ENCODE results near the gene RAP1A.

DNA sequence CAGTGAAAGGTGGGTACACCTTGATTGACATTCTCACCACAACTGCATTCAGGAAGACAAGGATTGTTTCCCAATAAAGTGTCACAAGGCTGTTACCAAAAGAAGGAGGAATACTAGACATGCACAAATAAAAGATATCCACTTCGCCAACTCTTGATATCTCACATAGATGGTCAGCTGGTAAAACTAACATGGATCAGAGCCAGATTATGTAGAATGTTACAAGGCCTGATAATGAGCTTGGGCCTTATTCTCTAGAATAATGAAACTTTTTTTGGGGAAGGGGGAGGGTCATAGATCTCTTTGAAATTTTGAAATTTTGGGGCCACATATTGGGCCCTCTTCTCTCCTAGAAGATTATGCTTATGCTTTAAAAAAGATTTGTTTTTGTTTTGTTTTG lies 24.9 kb downstream of the RAP1A start:
- TF ChIP-seq, protein P1, sequence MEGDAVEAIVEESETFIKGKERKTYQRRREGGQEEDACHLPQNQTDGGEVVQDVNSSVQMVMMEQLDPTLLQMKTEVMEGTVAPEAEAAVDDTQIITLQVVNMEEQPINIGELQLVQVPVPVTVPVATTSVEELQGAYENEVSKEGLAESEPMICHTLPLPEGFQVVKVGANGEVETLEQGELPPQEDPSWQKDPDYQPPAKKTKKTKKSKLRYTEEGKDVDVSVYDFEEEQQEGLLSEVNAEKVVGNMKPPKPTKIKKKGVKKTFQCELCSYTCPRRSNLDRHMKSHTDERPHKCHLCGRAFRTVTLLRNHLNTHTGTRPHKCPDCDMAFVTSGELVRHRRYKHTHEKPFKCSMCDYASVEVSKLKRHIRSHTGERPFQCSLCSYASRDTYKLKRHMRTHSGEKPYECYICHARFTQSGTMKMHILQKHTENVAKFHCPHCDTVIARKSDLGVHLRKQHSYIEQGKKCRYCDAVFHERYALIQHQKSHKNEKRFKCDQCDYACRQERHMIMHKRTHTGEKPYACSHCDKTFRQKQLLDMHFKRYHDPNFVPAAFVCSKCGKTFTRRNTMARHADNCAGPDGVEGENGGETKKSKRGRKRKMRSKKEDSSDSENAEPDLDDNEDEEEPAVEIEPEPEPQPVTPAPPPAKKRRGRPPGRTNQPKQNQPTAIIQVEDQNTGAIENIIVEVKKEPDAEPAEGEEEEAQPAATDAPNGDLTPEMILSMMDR (optimal IDR thresholded peaks at IDR 0.05 in 1 of 3, IDR thresholded peaks at IDR 0.05 in 1 of 3, conservative IDR thresholded peaks at IDR 0.05 in 1 of 3; ENCODE audit: extremely low read depth in 1 of 3, insufficient read depth in 2 of 3, low read length in 3 of 3), result no peak
- no peak for TF ChIP-seq EZH2 (IDR thresholded peaks at IDR 0.05; ENCODE audit: low read length)
